GM18505 (cell line): ENCODE data around the gene PTPN14.
"Not testable (repeated sequence)": the region's sequence is repeated elsewhere in the genome, so short reads cannot be mapped to it uniquely, and the experiment has no call there.

ENCODE experiments used
- ATAC-seq: cut with Tn5 transposase; IDR thresholded peaks from one replicate; pipeline ENCODE4 v1.9.1; 2021; ENCODE audit not compliant: unreplicated experiment
- POLR2A ChIP-seq: IDR thresholded peaks from 4 replicates; pipeline ENCODE4 v1.6.1; 2011; ENCODE audit warnings: borderline replicate concordance; ENCODE audit not compliant: insufficient read depth, insufficient read length; ENCODE audit errors: extremely low read depth

Gene PTPN14

GRCh38 chr1:214415131-214415530, 136.3 kb downstream of the PTPN14 start:
- TF ChIP-seq POLR2A: no peak
- no peak for ATAC-seq

- TF ChIP-seq POLR2A: no peak
- no peak for ATAC-seq
These were observed 136.7 kb downstream of the PTPN14 start for GRCh38 chr1:214414691-214415090.

GRCh38 chr1:214413315-214413714, 138.1 kb downstream of the PTPN14 start:
- no peak for ATAC-seq
- no peak for TF ChIP-seq POLR2A

- no peak for TF ChIP-seq POLR2A
- no peak for ATAC-seq
These were observed 146.7 kb downstream of the PTPN14 start for GRCh38 chr1:214404571-214405213.

GRCh38 chr1:214404154-214404553, 147.2 kb downstream of the PTPN14 start:
- TF ChIP-seq POLR2A: no peak
- no peak for ATAC-seq

- TF ChIP-seq POLR2A: no peak
- no peak for ATAC-seq
These were observed 148.0 kb downstream of the PTPN14 start for GRCh38 chr1:214403431-214403830.

- ATAC-seq: no peak
- TF ChIP-seq POLR2A: no peak
These were observed 148.8 kb downstream of the PTPN14 start for GRCh38 chr1:214402613-214403083.

GRCh38 chr1:214401666-214402065, 149.7 kb downstream of the PTPN14 start:
- TF ChIP-seq POLR2A: no peak
- no peak for ATAC-seq

- no peak for ATAC-seq
- no peak for TF ChIP-seq POLR2A
These were observed 151.3 kb downstream of the PTPN14 start for GRCh38 chr1:214400131-214400530.

GRCh38 chr1:214398490-214398889, 152.9 kb downstream of the PTPN14 start:
- no peak for ATAC-seq
- TF ChIP-seq POLR2A: no peak

GRCh38 chr1:214397497-214397896, 153.9 kb downstream of the PTPN14 start:
- no peak for TF ChIP-seq POLR2A
- no peak for ATAC-seq

GRCh38 chr1:214396330-214396729, 155.1 kb downstream of the PTPN14 start:
- no peak for TF ChIP-seq POLR2A
- ATAC-seq: no peak

GRCh38 chr1:214394569-214394968, 156.8 kb downstream of the PTPN14 start:
- ATAC-seq: not testable (repeated sequence)

- no peak for ATAC-seq
- TF ChIP-seq POLR2A: no peak
These were observed 158.3 kb downstream of the PTPN14 start for GRCh38 chr1:214393086-214393485.
